Measurements from ENCODE around the gene NDUFB7. TPM values are rescaled to one million over a fixed set of nuclear protein-coding genes. Genes with fewer than 3 reads are reported as not detected.
A peak's percentile ranks its signal among the peaks of the same experiment; 100 is the strongest.

The NDUFB7 gene
- total and polyA plus RNA-seq, 2 experiments from 2014 or later, result 289 to 463 TPM

DNA sequence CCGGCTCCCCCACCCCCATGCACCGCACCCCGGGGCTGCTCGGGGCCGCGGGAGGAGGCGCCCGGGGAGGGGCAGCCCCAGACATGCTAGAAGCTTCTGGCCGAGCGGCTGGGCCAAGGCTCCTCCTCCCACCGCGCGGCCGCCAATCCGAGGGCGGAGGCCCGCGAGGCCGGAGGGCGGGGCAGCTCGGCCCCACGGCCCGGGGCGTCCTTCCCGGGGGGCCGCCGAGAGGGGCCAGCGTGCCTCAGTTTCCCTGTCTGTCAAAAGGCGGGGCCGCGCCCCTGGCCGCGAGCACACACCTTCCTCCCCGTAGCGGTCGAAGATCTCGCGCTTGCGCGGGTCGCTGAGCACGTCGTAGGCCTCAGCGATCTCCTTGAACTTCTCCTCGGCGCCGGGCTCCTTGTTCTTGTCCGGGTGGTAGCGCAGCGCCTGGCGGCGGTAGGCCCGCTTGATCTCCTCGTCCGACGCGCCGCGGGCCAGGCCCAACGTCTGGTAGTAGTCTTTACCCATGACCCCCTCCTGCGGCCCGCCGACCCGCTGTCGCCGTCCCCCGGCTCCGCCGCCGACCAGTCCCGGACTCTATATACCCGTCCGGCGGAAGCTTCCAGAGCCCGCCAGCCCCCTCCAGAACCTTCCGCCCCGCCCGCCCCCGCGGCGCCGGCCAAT, 53.9 kb downstream of the NDUFB7 start, which contains the start of gene DNAJB1:
Gene DNAJB1, minus strand, starts transcription at position 558 of the 666 bp plus-strand sequence. Its CDS starts 48 bp downstream, at position 510.
- ATAC-seq (peak; percentile 74), DNase-seq (ENCODE audit: low spot score) (peak; percentile 70)
- TF ChIP-seq REST (IDR thresholded peaks at IDR 0.05; ENCODE audit: unreplicated experiment) (peak; percentile 13), STAT1 (IDR thresholded peaks at IDR 0.05; ENCODE audit: unreplicated experiment) (no peak), NANOG (IDR thresholded peaks at IDR 0.05; ENCODE audit: borderline replicate concordance) (no peak), POLR2AphosphoS5 (IDR thresholded peaks at IDR 0.05; ENCODE audit: low read depth) (peak; percentile 66; the same call in 1 of the 2 replicates)
- H3K9me2 ChIP-seq (ENCODE audit: insufficient read depth), result no peaks in the 10 kb centered on the region
- peak within 1 kb of the TSS; percentile 97 for H3K4me3 ChIP-seq
- no peaks in the 10 kb centered on the region; the same call in 2 of the 3 replicates for H3K9me3 Mint-ChIP-seq
- H3K27ac ChIP-seq (ENCODE audit: low read depth), result peak within 1 kb of the TSS; percentile 94
- peak within 1 kb of the TSS; percentile 88 for H2AFZ ChIP-seq
- H3K36me3 Mint-ChIP-seq (ENCODE audit: low read depth), result peaks cover 34% of the 10 kb centered on the region
- H3K36me3 ChIP-seq (ENCODE audit: insufficient read depth), result peaks cover 3% of the 10 kb centered on the region
- H3K4me1 ChIP-seq (ENCODE audit: insufficient read depth), result peaks cover 11% of the 10 kb centered on the region; the same call in 1 of the 2 replicates
- peak within 1 kb of the TSS; percentile 93 for H3K4me3 Mint-ChIP-seq
- H3K27me3 ChIP-seq (ENCODE audit: insufficient read depth), result no peaks in the 10 kb centered on the region
- H4K20me1 ChIP-seq (replicated peaks; ENCODE audit: insufficient read depth), result peaks cover 24% of the 10 kb centered on the region; the same call in 1 of the 2 replicates
- peak within 1 kb of the TSS; percentile 99 for H3K4me2 ChIP-seq
- peaks cover 11% of the 10 kb centered on the region for H3K27me3 Mint-ChIP-seq (ENCODE audit: insufficient read depth, low read depth, poor library complexity)
- peaks cover 26% of the 10 kb centered on the region for H3K4me1 Mint-ChIP-seq
- H3K79me2 ChIP-seq (replicated peaks; ENCODE audit: insufficient read depth), result peaks cover 31% of the 10 kb centered on the region
- peaks cover 36% of the 10 kb centered on the region for H3F3A ChIP-seq (replicated peaks; ENCODE audit: low read depth)
- peak within 1 kb of the TSS; percentile 96 for H3K27ac Mint-ChIP-seq

DNA sequence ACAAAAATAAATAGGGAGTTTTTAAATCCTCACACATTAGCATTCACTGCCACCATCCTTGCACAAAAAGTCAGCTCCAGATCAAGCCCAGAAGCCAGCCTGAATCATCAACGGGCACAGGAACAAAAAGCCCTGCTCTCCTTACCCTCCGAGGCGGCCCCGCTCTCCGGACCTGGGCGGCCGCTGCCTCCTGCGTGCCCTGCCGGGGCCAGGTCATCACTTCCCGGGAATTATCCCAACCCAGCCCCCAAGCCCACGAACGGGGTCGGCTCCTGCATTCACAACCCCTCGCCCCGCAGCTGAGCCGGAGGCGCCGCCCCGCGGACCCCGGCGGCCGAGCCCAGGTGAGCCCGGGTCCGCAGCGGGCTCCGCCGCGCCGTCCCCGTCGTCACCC, 54.4 kb downstream of the NDUFB7 start:
- Histone ChIP-seq H3K27me3 (ENCODE audit: insufficient read depth) (no peaks in the 10 kb centered on the region), H3K36me3 (ENCODE audit: insufficient read depth) (peaks cover 3% of the 10 kb centered on the region), H4K20me1 (replicated peaks; ENCODE audit: insufficient read depth) (peaks cover 24% of the 10 kb centered on the region; the same call in 1 of the 2 replicates), H3K4me2 (peak overlapping the region; percentile 99), H3F3A (replicated peaks; ENCODE audit: low read depth) (peaks cover 37% of the 10 kb centered on the region), H3K9me2 (ENCODE audit: insufficient read depth) (no peaks in the 10 kb centered on the region), H2AFZ (no peak overlapping the region), H3K79me2 (replicated peaks; ENCODE audit: insufficient read depth) (peaks cover 31% of the 10 kb centered on the region), H3K4me3 (peak overlapping the region; percentile 97), H3K27ac (ENCODE audit: low read depth) (no peak overlapping the region), H3K4me1 (ENCODE audit: insufficient read depth) (peaks cover 11% of the 10 kb centered on the region; the same call in 1 of the 2 replicates)
- peak overlapping the region; percentile 81 for H3K27ac Mint-ChIP-seq
- DNase-seq (ENCODE audit: low spot score) (no peak), ATAC-seq (no peak)
- peaks cover 26% of the 10 kb centered on the region for H3K4me1 Mint-ChIP-seq
- H3K27me3 Mint-ChIP-seq (ENCODE audit: insufficient read depth, low read depth, poor library complexity), result peaks cover 11% of the 10 kb centered on the region
- H3K4me3 Mint-ChIP-seq, result peak overlapping the region; percentile 93
- no peaks in the 10 kb centered on the region; the same call in 2 of the 3 replicates for H3K9me3 Mint-ChIP-seq
- peaks cover 34% of the 10 kb centered on the region for H3K36me3 Mint-ChIP-seq (ENCODE audit: low read depth)
- TF ChIP-seq JUNB (IDR thresholded peaks at IDR 0.05; ENCODE audit: unreplicated experiment) (no peak), CREB1 (CRISPR knock-in tag; IDR thresholded peaks at IDR 0.05; ENCODE audit: low read depth) (no peak), POLR2AphosphoS5 (IDR thresholded peaks at IDR 0.05; ENCODE audit: low read depth) (no peak), ZNF331 (CRISPR knock-in tag; IDR thresholded peaks at IDR 0.05; ENCODE audit: low read depth) (no peak), REST (IDR thresholded peaks at IDR 0.05; ENCODE audit: unreplicated experiment) (no peak), NANOG (IDR thresholded peaks at IDR 0.05; ENCODE audit: borderline replicate concordance) (no peak), EZH2phosphoT487 (IDR thresholded peaks at IDR 0.05; ENCODE audit: unreplicated experiment) (no peak), STAT1 (IDR thresholded peaks at IDR 0.05; ENCODE audit: unreplicated experiment) (no peak)
- TF ChIP-seq, protein P1, sequence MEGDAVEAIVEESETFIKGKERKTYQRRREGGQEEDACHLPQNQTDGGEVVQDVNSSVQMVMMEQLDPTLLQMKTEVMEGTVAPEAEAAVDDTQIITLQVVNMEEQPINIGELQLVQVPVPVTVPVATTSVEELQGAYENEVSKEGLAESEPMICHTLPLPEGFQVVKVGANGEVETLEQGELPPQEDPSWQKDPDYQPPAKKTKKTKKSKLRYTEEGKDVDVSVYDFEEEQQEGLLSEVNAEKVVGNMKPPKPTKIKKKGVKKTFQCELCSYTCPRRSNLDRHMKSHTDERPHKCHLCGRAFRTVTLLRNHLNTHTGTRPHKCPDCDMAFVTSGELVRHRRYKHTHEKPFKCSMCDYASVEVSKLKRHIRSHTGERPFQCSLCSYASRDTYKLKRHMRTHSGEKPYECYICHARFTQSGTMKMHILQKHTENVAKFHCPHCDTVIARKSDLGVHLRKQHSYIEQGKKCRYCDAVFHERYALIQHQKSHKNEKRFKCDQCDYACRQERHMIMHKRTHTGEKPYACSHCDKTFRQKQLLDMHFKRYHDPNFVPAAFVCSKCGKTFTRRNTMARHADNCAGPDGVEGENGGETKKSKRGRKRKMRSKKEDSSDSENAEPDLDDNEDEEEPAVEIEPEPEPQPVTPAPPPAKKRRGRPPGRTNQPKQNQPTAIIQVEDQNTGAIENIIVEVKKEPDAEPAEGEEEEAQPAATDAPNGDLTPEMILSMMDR (conservative IDR thresholded peaks at IDR 0.05; ENCODE audit: low read depth in 2 of 2), result no peak

Measured in GM23338 (cell line).